Stimulated activated CD4-positive, alpha-beta T cell treated with anti-CD3 and anti-CD28 coated beads, Interleukin-12 subunit alpha, Interleukin-12 subunit beta, amount 100 ng/mL, for 24 hours (primary cell): ENCODE results near the gene PMEPA1.
A peak's percentile ranks its signal among the peaks of the same experiment; 100 is the strongest.

Source experiments
- DNase-seq, 2 experiments: peaks; one replicate each; pipeline ENCODE4 v3.0.0-alpha.2; 2020; ENCODE audit warnings: low read depth in 2 of 2

PMEPA1 gene

GRCh38 chr20:57709823-57710799 lies at the start of gene PMEPA1:
Gene PMEPA1 (minus strand): TSS chr20:57710015. CDS start chr20:57709582, 433 bp downstream.
- peak; percentile 82 to 83 for DNase-seq

- DNase-seq, result no peak
These were observed 48.0 kb upstream of the PMEPA1 start for GRCh38 chr20:57757767-57758166.

- DNase-seq, result no peak
These were observed 47.1 kb upstream of the PMEPA1 start for GRCh38 chr20:57756921-57757320.

GRCh38 chr20:57756213-57756612 lies 46.4 kb upstream of the PMEPA1 start:
- no peak for DNase-seq

GRCh38 chr20:57755609-57756008 lies 45.8 kb upstream of the PMEPA1 start:
- DNase-seq, result no peak

- no peak for DNase-seq
These were observed 44.4 kb upstream of the PMEPA1 start for GRCh38 chr20:57754190-57754589.

GRCh38 chr20:57753332-57754164 lies 43.7 kb upstream of the PMEPA1 start:
- no peak for DNase-seq

GRCh38 chr20:57751411-57751810 lies 41.6 kb upstream of the PMEPA1 start:
- no peak for DNase-seq

- no peak for DNase-seq
These were observed 40.1 kb upstream of the PMEPA1 start for GRCh38 chr20:57749869-57750268.

GRCh38 chr20:57749131-57749690 lies 39.4 kb upstream of the PMEPA1 start:
- DNase-seq, result no peak

- peak in 1 of 2 experiments; percentile 43 for DNase-seq
These were observed 38.9 kb upstream of the PMEPA1 start for GRCh38 chr20:57748601-57749130.

- DNase-seq, result no peak
These were observed 38.2 kb upstream of the PMEPA1 start for GRCh38 chr20:57747861-57748481.

- no peak for DNase-seq
These were observed 37.1 kb upstream of the PMEPA1 start for GRCh38 chr20:57746832-57747404.

GRCh38 chr20:57746201-57746600 lies 36.4 kb upstream of the PMEPA1 start:
- no peak for DNase-seq

GRCh38 chr20:57744206-57744605 lies 34.4 kb upstream of the PMEPA1 start:
- no peak for DNase-seq

- DNase-seq, result no peak
These were observed 33.8 kb upstream of the PMEPA1 start for GRCh38 chr20:57743450-57744095.

GRCh38 chr20:57742507-57743181 lies 32.8 kb upstream of the PMEPA1 start:
- DNase-seq, result no peak

GRCh38 chr20:57738484-57738883 lies 28.7 kb upstream of the PMEPA1 start:
- DNase-seq, result no peak

- DNase-seq, result no peak
These were observed 28.2 kb upstream of the PMEPA1 start for GRCh38 chr20:57738053-57738452.

GRCh38 chr20:57737349-57737748 lies 27.5 kb upstream of the PMEPA1 start:
- DNase-seq, result no peak
